Common myeloid progenitor, CD34-positive (primary cell): Measurements from ENCODE around the gene IQCH.
"Not testable (repeated sequence)": the region's sequence is repeated elsewhere in the genome, so short reads cannot be mapped to it uniquely, and the experiment has no call there.

Experiments
- CTCF ChIA-PET: fragments of 350-600 bp; sonication (Branson Sonifier 250); formaldehyde crosslinking; loops from one replicate; lab custom pipeline; 2021; ENCODE audit warnings: antibody characterized with exemption; lab: Charles Lee
- POLR2A ChIA-PET: fragments of 350-600 bp; sonication (Branson Sonifier 250); formaldehyde crosslinking; loops from one replicate; lab custom pipeline; 2021; ENCODE audit warnings: antibody characterized with exemption; lab: Charles Lee
- DNase-seq, 3 donors: peaks; one replicate each; pipeline versions ENCODE4 v3.0.0 to v3.0.0-alpha.2; 2013
- H3K27ac ChIP-seq, 2 experiments: 1 replicate in 1 of 2; 2 replicates in 1 of 2; pipeline ENCODE4 v1.7.0; 2013; ENCODE audit warnings: inconsistent platforms in 2 of 2, low read length in 2 of 2, mild to moderate bottlenecking in 2 of 2, low read depth in 1 of 2, moderate library complexity in 1 of 2; ENCODE audit not compliant: severe bottlenecking in 2 of 2, insufficient read depth in 1 of 2, poor library complexity in 1 of 2
- H3K27me3 ChIP-seq, 5 experiments: replicated peaks in 2 of 5; 1 replicate in 3 of 5; 2 replicates in 2 of 5; pipeline versions ENCODE4 v1.6.1 to v1.7.0; 2013; ENCODE audit warnings: low read length in 4 of 5, mild to moderate bottlenecking in 2 of 5, moderate library complexity in 2 of 5, inconsistent platforms in 1 of 5; ENCODE audit not compliant: insufficient read depth in 5 of 5, control insufficient read depth in 4 of 5
- H3K36me3 ChIP-seq, 4 experiments: 1 replicate in 2 of 4; 2 replicates in 2 of 4; pipeline versions ENCODE4 v1.6.1 to v1.7.0; 2013; ENCODE audit warnings: low read length in 3 of 4, control low read depth in 1 of 4, mild to moderate bottlenecking in 1 of 4; ENCODE audit not compliant: control insufficient read depth in 4 of 4, insufficient read depth in 4 of 4
- H3K4me1 ChIP-seq, 4 experiments: 1 replicate in 3 of 4; 2 replicates in 1 of 4; pipeline versions ENCODE4 v1.6.1 to v1.7.1; 2013; ENCODE audit warnings: low read length in 3 of 4, mild to moderate bottlenecking in 3 of 4, control low read depth in 1 of 4, inconsistent platforms in 1 of 4, moderate library complexity in 1 of 4; ENCODE audit not compliant: control insufficient read depth in 4 of 4, insufficient read depth in 4 of 4; ENCODE audit errors: control extremely low read depth in 1 of 4
- H3K4me3 ChIP-seq, 7 experiments: 1 replicate in 4 of 7; 2 replicates in 3 of 7; pipeline versions ENCODE4 v1.5.1 to v1.7.0; 2013; ENCODE audit warnings: mild to moderate bottlenecking in 7 of 7, low read length in 6 of 7, moderate library complexity in 6 of 7, inconsistent platforms in 2 of 7, low read depth in 2 of 7, control low read depth in 1 of 7; ENCODE audit not compliant: insufficient read depth in 4 of 7, control insufficient read depth in 1 of 7; ENCODE audit errors: extremely low read depth in 1 of 7
- H3K9me3 ChIP-seq, 5 experiments: 1 replicate in 4 of 5; 2 replicates in 1 of 5; pipeline versions ENCODE4 v1.6.1 to v1.7.1; 2013; ENCODE audit warnings: low read length in 4 of 5, mild to moderate bottlenecking in 2 of 5, inconsistent platforms in 1 of 5, low read depth in 1 of 5, moderate library complexity in 1 of 5; ENCODE audit not compliant: control insufficient read depth in 4 of 5, insufficient read depth in 2 of 5; ENCODE audit errors: control extremely low read depth in 1 of 5
- WGBS: methylation state at CpG from one replicate; pipeline ENCODE4 v1.1.5; 2013; ENCODE audit not compliant: insufficient coverage; 5-methylcytosine and 5-hydroxymethylcytosine counted together

IQCH gene

GRCh38 chr15:67256051-67256450 lies 1.5 kb downstream of the IQCH start:
- no peaks in the 10 kb centered on the region for H3K36me3 ChIP-seq
- peaks cover 7 to 23% (median 12%) of the 10 kb centered on the region in 4 experiments for H3K4me1 ChIP-seq
- H3K4me3 ChIP-seq, result no peak overlapping the region
- H3K27me3 ChIP-seq, result no peaks in the 10 kb centered on the region
- no peaks in the 10 kb centered on the region for H3K9me3 ChIP-seq
- WGBS, result 100% methylated on average over 2 of the region's 3 CpGs
- CTCF ChIA-PET, result interaction anchor here (0.5 to 0.6 kb wide), 2 partner anchors 137 to 623 kb away, joined by 3 read pairs; no protein-coding TSS in a partner anchor
- POLR2A ChIA-PET, result interaction anchor here (0.9 kb wide), 1 partner anchor 56 kb away, joined by 4 read pairs; no protein-coding TSS in a partner anchor
- no peak overlapping the region for H3K27ac ChIP-seq
- no peak for DNase-seq

- H3K4me3 ChIP-seq, DNase-seq, H3K36me3 ChIP-seq, H3K27me3 ChIP-seq, H3K27ac ChIP-seq, CTCF ChIA-PET, H3K9me3 ChIP-seq: not testable (repeated sequence)
- peaks cover 5 to 13% (median 10%) of the 10 kb centered on the region in 4 experiments for H3K4me1 ChIP-seq
- POLR2A ChIA-PET, result interaction anchor here (0.7 kb wide), 1 partner anchor 23 kb away, joined by 4 read pairs; no protein-coding TSS in a partner anchor
- WGBS, result 96% methylated on average over 3 of the region's 3 CpGs
These were observed 3.8 kb downstream of the IQCH start for GRCh38 chr15:67258412-67258811.

- H3K27ac ChIP-seq, result no peak overlapping the region
- peaks cover 0 to 5% (median 4%) of the 10 kb centered on the region in 4 experiments for H3K4me1 ChIP-seq
- no peaks in the 10 kb centered on the region for H3K9me3 ChIP-seq
- H3K36me3 ChIP-seq, result no peaks in the 10 kb centered on the region
- H3K4me3 ChIP-seq, result no peak overlapping the region
- DNase-seq, result no peak
- POLR2A ChIA-PET, result no interaction called here
- no peaks in the 10 kb centered on the region for H3K27me3 ChIP-seq
- CTCF ChIA-PET, result no interaction called here
These were observed 4.8 kb downstream of the IQCH start for GRCh38 chr15:67259379-67259778.

- CTCF ChIA-PET, result no interaction called here
- peaks cover 0 to 5% (median 3%) of the 10 kb centered on the region in 4 experiments for H3K4me1 ChIP-seq
- no peak overlapping the region for H3K27ac ChIP-seq
- no peaks in the 10 kb centered on the region for H3K9me3 ChIP-seq
- POLR2A ChIA-PET, result no interaction called here
- DNase-seq, result no peak
- H3K36me3 ChIP-seq, result no peaks in the 10 kb centered on the region
- no peaks in the 10 kb centered on the region for H3K27me3 ChIP-seq
- no peak overlapping the region for H3K4me3 ChIP-seq
These were observed 5.2 kb downstream of the IQCH start for GRCh38 chr15:67259806-67260205.

GRCh38 chr15:67266870-67267269 lies 12.3 kb downstream of the IQCH start:
- no peak overlapping the region for H3K27ac ChIP-seq
- H3K4me3 ChIP-seq, result no peak overlapping the region
- H3K36me3 ChIP-seq, result no peaks in the 10 kb centered on the region
- ChIA-PET POLR2A (no interaction called here), CTCF (no interaction called here)
- DNase-seq, result no peak
- H3K4me1 ChIP-seq, result no peaks in the 10 kb centered on the region
- 100% methylated on average over 4 of the region's 6 CpGs for WGBS
- H3K27me3 ChIP-seq, result no peaks in the 10 kb centered on the region
- H3K9me3 ChIP-seq, result no peaks in the 10 kb centered on the region

GRCh38 chr15:67267440-67267839 lies 12.9 kb downstream of the IQCH start:
- DNase-seq, result no peak
- Histone ChIP-seq H3K36me3 (no peaks in the 10 kb centered on the region), H3K4me3 (no peak overlapping the region), H3K27ac (no peak overlapping the region), H3K27me3 (no peaks in the 10 kb centered on the region), H3K9me3 (peaks cover 0 to 2% (median 0%) of the 10 kb centered on the region in 5 experiments), H3K4me1 (no peaks in the 10 kb centered on the region)
- POLR2A ChIA-PET, result no interaction called here
- CTCF ChIA-PET, result no interaction called here
- 93% methylated on average over 3 of the region's 3 CpGs for WGBS

- no peak for DNase-seq
- WGBS, result 92% methylated on average over 5 of the region's 9 CpGs
- Histone ChIP-seq H3K36me3 (no peaks in the 10 kb centered on the region), H3K27me3 (no peaks in the 10 kb centered on the region), H3K4me3 (no peak overlapping the region), H3K4me1 (no peaks in the 10 kb centered on the region), H3K9me3 (peaks cover 0 to 4% (median 0%) of the 10 kb centered on the region in 5 experiments), H3K27ac (no peak overlapping the region)
- ChIA-PET POLR2A (no interaction called here), CTCF (no interaction called here)
These were observed 13.7 kb downstream of the IQCH start for GRCh38 chr15:67267951-67268941.
